SK-N-SH treated with all-trans-retinoic acid at 6 μM for 48 hours (cell line): ENCODE data around the gene SLC29A3.

Experiments
- ATAC-seq: fragments of 200-7000 bp; cut with Tn5 transposase; 3 replicates; pipeline ENCODE4 v1.9.1; 2020; ENCODE audit warnings: mild to moderate bottlenecking, moderate library complexity
- ARNTL ChIP-seq: fragments of 450-650 bp; formaldehyde crosslinking; IDR thresholded peaks from 2 replicates; pipeline ENCODE4 v1.5.0; 2020; ENCODE audit warnings: low read depth, mild to moderate bottlenecking, moderate library complexity, borderline replicate concordance
- CSDC2 ChIP-seq: fragments of 250-450 bp; sonication (Bioruptor Pico); IDR thresholded peaks from 2 replicates; pipeline ENCODE4 v1.5.0; 2020; ENCODE audit warnings: mild to moderate bottlenecking, moderate library complexity
- ESRRG ChIP-seq: fragments of 250-450 bp; sonication (Bioruptor Pico); IDR thresholded peaks from 2 replicates; pipeline ENCODE4 v1.6.1; 2021; ENCODE audit warnings: mild to moderate bottlenecking
- ISL1 ChIP-seq: fragments of 250-450 bp; sonication (Bioruptor Pico); IDR thresholded peaks from 2 replicates; pipeline ENCODE4 v2.1.2; 2022; ENCODE audit warnings: mild to moderate bottlenecking, moderate library complexity
- OSR1 ChIP-seq: fragments of 250-450 bp; sonication (Bioruptor Pico); IDR thresholded peaks from 2 replicates; pipeline ENCODE4 v1.8.0; 2022; ENCODE audit warnings: moderate library complexity, mild to moderate bottlenecking, inconsistent platforms
- PPARA ChIP-seq: fragments of 250-450 bp; sonication (Bioruptor Pico); IDR thresholded peaks from 2 replicates; pipeline ENCODE4 v1.5.0; 2020; ENCODE audit warnings: mild to moderate bottlenecking, borderline replicate concordance
- RARB ChIP-seq: fragments of 250-450 bp; sonication (Bioruptor Pico); IDR thresholded peaks from 2 replicates; pipeline ENCODE4 v1.8.0; 2021; ENCODE audit warnings: mild to moderate bottlenecking, moderate library complexity
- SNAI2 ChIP-seq: fragments of 250-450 bp; sonication (Bioruptor Pico); IDR thresholded peaks from 2 replicates; pipeline ENCODE4 v1.5.0; 2020; ENCODE audit warnings: mild to moderate bottlenecking, moderate library complexity
- TCF4 ChIP-seq: fragments of 250-450 bp; sonication (Bioruptor Pico); IDR thresholded peaks from 2 replicates; pipeline ENCODE4 v1.8.0; 2021; ENCODE audit warnings: mild to moderate bottlenecking, moderate library complexity, borderline replicate concordance
- TOX ChIP-seq: fragments of 250-450 bp; sonication (Bioruptor Pico); IDR thresholded peaks from 2 replicates; pipeline ENCODE4 v1.8.0; 2021; ENCODE audit warnings: mild to moderate bottlenecking, moderate library complexity, borderline replicate concordance
- ZC3H10 ChIP-seq: fragments of 250-450 bp; sonication (Bioruptor Pico); IDR thresholded peaks from 2 replicates; pipeline ENCODE4 v1.5.1; 2021; ENCODE audit warnings: mild to moderate bottlenecking, moderate library complexity
- ZNF565 ChIP-seq: fragments of 450-650 bp; formaldehyde crosslinking; conservative IDR thresholded peaks from 2 replicates; pipeline ENCODE4 v1.5.0; 2020; ENCODE audit warnings: low read depth, mild to moderate bottlenecking, moderate library complexity
- ZNF70 ChIP-seq: fragments of 450-650 bp; formaldehyde crosslinking; IDR thresholded peaks from 2 replicates; pipeline ENCODE4 v1.5.0; 2020; ENCODE audit warnings: mild to moderate bottlenecking, moderate library complexity
- TF ChIP-seq, protein P1 (sequence below): fragments of 250-450 bp; sonication (Bioruptor Pico); IDR thresholded peaks from 2 replicates; pipeline ENCODE4 v1.5.0; 2020; ENCODE audit warnings: mild to moderate bottlenecking, moderate library complexity
- TF ChIP-seq, protein P2 (sequence below): fragments of 250-450 bp; sonication (Bioruptor Pico); IDR thresholded peaks from 2 replicates; pipeline ENCODE4 v1.8.0; 2021; ENCODE audit warnings: low read depth, mild to moderate bottlenecking, moderate library complexity, borderline replicate concordance
- TF ChIP-seq, protein P3 (sequence below): fragments of 250-450 bp; sonication (Bioruptor Pico); IDR thresholded peaks from 2 replicates; pipeline ENCODE4 v1.5.1; 2021; ENCODE audit warnings: mild to moderate bottlenecking, moderate library complexity
- TF ChIP-seq, protein P4 (sequence below): fragments of 250-450 bp; sonication (Bioruptor Pico); IDR thresholded peaks from 2 replicates; pipeline ENCODE4 v1.5.1; 2020; ENCODE audit warnings: low read depth, mild to moderate bottlenecking, moderate library complexity
- TF ChIP-seq, protein P5 (sequence below): fragments of 250-450 bp; sonication (Bioruptor Pico); IDR thresholded peaks from 2 replicates; pipeline ENCODE4 v1.8.0; 2020; ENCODE audit warnings: mild to moderate bottlenecking, moderate library complexity, borderline replicate concordance

SLC29A3 gene

DNA sequence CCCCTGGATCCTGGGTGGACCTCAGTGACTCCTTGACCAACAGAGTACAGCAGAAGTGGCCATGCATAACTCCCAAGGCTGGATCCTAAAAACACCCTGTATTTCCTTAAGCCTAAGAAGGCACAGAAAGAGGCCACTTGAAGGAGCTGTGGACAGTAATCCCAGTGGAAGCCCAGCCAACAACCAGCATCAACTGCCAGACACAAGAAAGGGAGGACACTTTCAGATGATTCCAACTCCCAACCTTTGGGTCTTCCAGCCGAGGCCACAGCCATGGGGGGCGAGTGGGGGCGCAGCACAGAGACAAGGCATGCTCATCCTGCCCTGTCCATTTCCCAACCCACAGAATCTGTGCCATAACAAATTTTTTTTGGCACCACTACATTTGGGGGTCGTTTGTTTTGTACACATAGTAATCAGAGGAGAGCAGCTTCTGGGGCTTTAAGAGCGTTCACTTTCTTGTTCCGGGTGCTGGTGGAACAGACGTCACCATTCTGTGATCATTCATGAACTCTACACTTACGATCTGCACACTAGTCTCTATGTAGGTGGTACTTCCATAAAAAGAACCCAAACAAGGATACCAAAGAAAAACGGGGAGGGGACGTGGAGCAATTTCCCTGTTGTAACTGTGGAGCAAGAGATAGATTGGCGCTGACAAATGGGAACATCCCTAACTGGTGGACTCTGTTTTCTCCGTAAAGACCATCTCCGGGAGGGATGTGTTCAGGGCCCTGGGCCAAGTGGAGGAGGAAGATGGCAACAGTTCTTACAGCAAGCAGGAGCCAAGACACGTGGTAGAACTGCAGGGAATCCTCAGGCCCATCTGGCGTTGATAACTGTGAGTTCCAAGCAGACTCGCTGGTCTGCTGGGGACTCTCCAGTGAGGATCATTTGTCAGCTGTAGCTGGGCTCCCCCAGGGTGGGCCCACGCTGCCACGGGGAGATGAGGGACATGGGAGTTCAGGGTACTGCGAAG, 6.0 kb upstream of the SLC29A3 start:
- ATAC-seq: no peak; the same call in 2 of the 3 replicates
- no peak for TF ChIP-seq TCF4 (CRISPR knock-in tag)
- no peak for TF ChIP-seq SNAI2
- TF ChIP-seq ZC3H10: no peak
- TF ChIP-seq, protein P1, sequence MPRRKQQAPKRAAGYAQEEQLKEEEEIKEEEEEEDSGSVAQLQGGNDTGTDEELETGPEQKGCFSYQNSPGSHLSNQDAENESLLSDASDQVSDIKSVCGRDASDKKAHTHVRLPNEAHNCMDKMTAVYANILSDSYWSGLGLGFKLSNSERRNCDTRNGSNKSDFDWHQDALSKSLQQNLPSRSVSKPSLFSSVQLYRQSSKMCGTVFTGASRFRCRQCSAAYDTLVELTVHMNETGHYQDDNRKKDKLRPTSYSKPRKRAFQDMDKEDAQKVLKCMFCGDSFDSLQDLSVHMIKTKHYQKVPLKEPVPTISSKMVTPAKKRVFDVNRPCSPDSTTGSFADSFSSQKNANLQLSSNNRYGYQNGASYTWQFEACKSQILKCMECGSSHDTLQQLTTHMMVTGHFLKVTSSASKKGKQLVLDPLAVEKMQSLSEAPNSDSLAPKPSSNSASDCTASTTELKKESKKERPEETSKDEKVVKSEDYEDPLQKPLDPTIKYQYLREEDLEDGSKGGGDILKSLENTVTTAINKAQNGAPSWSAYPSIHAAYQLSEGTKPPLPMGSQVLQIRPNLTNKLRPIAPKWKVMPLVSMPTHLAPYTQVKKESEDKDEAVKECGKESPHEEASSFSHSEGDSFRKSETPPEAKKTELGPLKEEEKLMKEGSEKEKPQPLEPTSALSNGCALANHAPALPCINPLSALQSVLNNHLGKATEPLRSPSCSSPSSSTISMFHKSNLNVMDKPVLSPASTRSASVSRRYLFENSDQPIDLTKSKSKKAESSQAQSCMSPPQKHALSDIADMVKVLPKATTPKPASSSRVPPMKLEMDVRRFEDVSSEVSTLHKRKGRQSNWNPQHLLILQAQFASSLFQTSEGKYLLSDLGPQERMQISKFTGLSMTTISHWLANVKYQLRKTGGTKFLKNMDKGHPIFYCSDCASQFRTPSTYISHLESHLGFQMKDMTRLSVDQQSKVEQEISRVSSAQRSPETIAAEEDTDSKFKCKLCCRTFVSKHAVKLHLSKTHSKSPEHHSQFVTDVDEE (CRISPR knock-in tag): no peak
- no peak for TF ChIP-seq PPARA (CRISPR knock-in tag)
- no peak; the same call in 1 of the 2 replicates for TF ChIP-seq ZNF70 (CRISPR knock-in tag)

DNA sequence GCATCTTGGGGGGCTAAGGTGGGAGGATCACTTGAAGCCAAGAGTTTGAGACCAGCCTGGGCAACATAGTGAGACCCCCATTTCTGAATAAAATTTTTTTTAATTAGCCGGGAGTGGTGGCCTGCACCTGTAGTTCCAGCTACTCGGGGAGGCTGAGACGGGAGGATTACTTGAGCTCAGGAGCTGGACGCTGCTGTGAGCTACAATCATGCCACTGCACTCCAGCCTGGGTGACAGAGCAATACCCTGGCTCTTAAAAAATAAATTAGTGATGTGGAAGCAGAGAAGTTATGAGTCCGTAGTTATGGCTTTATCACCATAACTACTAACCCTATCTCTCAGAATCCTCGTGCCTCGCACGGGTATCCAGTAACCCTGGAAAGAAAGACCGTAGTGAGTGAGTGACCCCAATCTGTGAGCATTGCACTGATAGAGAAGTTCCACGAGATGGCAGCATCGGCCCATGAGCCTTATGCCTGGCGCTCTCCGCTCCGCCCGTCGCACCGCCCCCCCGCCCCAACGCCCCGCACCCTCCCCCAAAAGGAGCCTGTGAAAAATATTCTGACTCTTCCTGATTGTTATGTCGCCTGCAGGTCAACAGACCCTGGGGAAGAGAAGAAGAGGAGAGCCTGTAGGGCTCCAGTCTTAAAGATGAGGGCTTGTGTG, 4.9 kb upstream of the SLC29A3 start:
- peak; percentile 60 for ATAC-seq
- TF ChIP-seq, protein P2, sequence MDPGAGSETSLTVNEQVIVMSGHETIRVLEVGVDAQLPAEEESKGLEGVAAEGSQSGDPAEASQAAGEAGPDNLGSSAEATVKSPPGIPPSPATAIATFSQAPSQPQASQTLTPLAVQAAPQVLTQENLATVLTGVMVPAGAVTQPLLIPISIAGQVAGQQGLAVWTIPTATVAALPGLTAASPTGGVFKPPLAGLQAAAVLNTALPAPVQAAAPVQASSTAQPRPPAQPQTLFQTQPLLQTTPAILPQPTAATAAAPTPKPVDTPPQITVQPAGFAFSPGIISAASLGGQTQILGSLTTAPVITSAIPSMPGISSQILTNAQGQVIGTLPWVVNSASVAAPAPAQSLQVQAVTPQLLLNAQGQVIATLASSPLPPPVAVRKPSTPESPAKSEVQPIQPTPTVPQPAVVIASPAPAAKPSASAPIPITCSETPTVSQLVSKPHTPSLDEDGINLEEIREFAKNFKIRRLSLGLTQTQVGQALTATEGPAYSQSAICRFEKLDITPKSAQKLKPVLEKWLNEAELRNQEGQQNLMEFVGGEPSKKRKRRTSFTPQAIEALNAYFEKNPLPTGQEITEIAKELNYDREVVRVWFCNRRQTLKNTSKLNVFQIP (CRISPR knock-in tag): no peak
- TF ChIP-seq ARNTL (CRISPR knock-in tag) (no peak), OSR1 (CRISPR knock-in tag) (no peak), ESRRG (no peak), CSDC2 (no peak), RARB (CRISPR knock-in tag) (no peak), ZNF565 (CRISPR knock-in tag) (no peak), ZNF70 (CRISPR knock-in tag) (no peak)
- TF ChIP-seq, protein P3, sequence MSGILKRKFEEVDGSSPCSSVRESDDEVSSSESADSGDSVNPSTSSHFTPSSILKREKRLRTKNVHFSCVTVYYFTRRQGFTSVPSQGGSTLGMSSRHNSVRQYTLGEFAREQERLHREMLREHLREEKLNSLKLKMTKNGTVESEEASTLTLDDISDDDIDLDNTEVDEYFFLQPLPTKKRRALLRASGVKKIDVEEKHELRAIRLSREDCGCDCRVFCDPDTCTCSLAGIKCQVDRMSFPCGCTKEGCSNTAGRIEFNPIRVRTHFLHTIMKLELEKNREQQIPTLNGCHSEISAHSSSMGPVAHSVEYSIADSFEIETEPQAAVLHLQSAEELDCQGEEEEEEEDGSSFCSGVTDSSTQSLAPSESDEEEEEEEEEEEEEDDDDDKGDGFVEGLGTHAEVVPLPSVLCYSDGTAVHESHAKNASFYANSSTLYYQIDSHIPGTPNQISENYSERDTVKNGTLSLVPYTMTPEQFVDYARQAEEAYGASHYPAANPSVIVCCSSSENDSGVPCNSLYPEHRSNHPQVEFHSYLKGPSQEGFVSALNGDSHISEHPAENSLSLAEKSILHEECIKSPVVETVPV (CRISPR knock-in tag): no peak
- TF ChIP-seq, protein P1 (CRISPR knock-in tag): no peak
- TF ChIP-seq, protein P4, sequence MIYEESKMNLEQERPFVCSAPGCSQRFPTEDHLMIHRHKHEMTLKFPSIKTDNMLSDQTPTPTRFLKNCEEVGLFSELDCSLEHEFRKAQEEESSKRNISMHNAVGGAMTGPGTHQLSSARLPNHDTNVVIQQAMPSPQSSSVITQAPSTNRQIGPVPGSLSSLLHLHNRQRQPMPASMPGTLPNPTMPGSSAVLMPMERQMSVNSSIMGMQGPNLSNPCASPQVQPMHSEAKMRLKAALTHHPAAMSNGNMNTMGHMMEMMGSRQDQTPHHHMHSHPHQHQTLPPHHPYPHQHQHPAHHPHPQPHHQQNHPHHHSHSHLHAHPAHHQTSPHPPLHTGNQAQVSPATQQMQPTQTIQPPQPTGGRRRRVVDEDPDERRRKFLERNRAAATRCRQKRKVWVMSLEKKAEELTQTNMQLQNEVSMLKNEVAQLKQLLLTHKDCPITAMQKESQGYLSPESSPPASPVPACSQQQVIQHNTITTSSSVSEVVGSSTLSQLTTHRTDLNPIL (CRISPR knock-in tag): no peak

DNA sequence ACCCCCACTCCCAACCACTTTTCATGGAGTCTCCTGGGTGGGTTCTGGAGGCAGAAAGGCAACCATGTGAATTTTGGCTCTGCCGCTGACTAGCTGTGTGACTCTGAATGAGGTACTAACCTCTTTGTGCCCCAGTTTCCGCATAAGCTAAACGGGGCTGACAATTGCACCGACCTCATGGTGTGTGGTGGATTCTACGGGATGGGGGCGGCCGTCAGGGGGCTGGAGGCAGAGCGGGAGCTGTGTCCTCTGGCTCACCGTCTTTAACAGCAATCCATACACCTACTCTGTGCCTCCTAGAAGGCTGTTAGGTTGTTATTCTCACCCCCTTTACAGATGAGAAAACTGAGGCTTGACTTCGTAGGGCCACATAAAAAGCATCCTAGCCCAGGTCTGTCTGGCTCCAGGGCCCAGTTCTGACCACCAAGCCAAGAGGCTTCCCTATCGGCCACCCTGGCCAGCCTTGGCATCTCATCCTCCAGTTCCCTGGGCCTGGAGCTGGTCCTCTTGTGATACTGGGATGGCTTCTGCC, 4.3 kb upstream of the SLC29A3 start:
- ATAC-seq: no peak
- TF ChIP-seq, protein P5, sequence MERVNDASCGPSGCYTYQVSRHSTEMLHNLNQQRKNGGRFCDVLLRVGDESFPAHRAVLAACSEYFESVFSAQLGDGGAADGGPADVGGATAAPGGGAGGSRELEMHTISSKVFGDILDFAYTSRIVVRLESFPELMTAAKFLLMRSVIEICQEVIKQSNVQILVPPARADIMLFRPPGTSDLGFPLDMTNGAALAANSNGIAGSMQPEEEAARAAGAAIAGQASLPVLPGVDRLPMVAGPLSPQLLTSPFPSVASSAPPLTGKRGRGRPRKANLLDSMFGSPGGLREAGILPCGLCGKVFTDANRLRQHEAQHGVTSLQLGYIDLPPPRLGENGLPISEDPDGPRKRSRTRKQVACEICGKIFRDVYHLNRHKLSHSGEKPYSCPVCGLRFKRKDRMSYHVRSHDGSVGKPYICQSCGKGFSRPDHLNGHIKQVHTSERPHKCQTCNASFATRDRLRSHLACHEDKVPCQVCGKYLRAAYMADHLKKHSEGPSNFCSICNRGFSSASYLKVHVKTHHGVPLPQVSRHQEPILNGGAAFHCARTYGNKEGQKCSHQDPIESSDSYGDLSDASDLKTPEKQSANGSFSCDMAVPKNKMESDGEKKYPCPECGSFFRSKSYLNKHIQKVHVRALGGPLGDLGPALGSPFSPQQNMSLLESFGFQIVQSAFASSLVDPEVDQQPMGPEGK (CRISPR knock-in tag): no peak
- TF ChIP-seq, protein P3 (CRISPR knock-in tag): no peak
- TF ChIP-seq, protein P1 (CRISPR knock-in tag): no peak
- TF ChIP-seq ISL1 (CRISPR knock-in tag) (no peak), TOX (CRISPR knock-in tag) (no peak)
